Panc1 (cell line): Measurements from ENCODE around the gene GSTO2. TPM values are rescaled to one million over a fixed set of nuclear protein-coding genes. Genes with fewer than 3 reads are reported as not detected.

ENCODE experiments used
- ATAC-seq: fragments of 200-7000 bp; cut with Tn5 transposase; 2 replicates; pipeline ENCODE4 v1.9.1; 2020; ENCODE audit warnings: mild to moderate bottlenecking, moderate library complexity
- BruUV-seq: library from RNA; stranded (reverse); fragments of 400-500 nt; replicated peaks from 2 replicates; lab custom pipeline; 2021; lab: Mats Ljungman, UMichigan
- CTCF ChIA-PET: fragments of 300-600 bp; sonication (Branson Sonifier 250); formaldehyde crosslinking; loops from one replicate; lab custom pipeline; 2022; ENCODE audit warnings: antibody characterized with exemption; lab: Charles Lee
- POLR2A ChIA-PET: fragments of 300-600 bp; sonication (Branson Sonifier 250); formaldehyde crosslinking; loops from one replicate; lab custom pipeline; 2022; ENCODE audit warnings: antibody characterized with exemption; lab: Charles Lee
- DNase-seq: peaks from one replicate; pipeline ENCODE4 v3.0.0-alpha.2; 2010; ENCODE audit warnings: low read depth, low spot score
- H3K27ac ChIP-seq: 2 replicates; pipeline ENCODE4 v1.5.1; 2011; ENCODE audit warnings: mild to moderate bottlenecking, low read length, inconsistent platforms
- H3K27me3 ChIP-seq: fragments of 200-500 bp; sonication (Bioruptor generic); 2 replicates; pipeline ENCODE4 v1.6.0; 2014; ENCODE audit warnings: low read length, inconsistent platforms; ENCODE audit not compliant: control insufficient read depth, insufficient read depth
- H3K36me3 ChIP-seq: fragments of 200-500 bp; sonication (Bioruptor generic); 2 replicates; pipeline ENCODE4 v1.5.1; 2014; ENCODE audit warnings: inconsistent platforms, mild to moderate bottlenecking, low read length, moderate library complexity; ENCODE audit not compliant: control insufficient read depth, insufficient read depth
- H3K4me1 ChIP-seq: 2 replicates; pipeline ENCODE4 v1.5.1; 2011; ENCODE audit warnings: inconsistent platforms, mild to moderate bottlenecking, low read length, moderate library complexity; ENCODE audit not compliant: control insufficient read depth, insufficient read depth
- H3K4me3 ChIP-seq, 2 experiments: 2 replicates each; pipeline ENCODE4 v1.5.1; 2011 to 2012; ENCODE audit warnings: low read depth in 2 of 2, low read length in 2 of 2, mild to moderate bottlenecking in 2 of 2, inconsistent platforms in 1 of 2, moderate library complexity in 1 of 2
- H3K9me3 ChIP-seq: fragments of 200-500 bp; sonication (Bioruptor generic); 2 replicates; pipeline ENCODE4 v1.5.1; 2014; ENCODE audit warnings: low read depth, mild to moderate bottlenecking, inconsistent platforms, low read length, moderate library complexity; ENCODE audit not compliant: control insufficient read depth, insufficient read depth
- CTCF ChIP-seq: fragments of 450-650 bp; IDR thresholded peaks from 2 replicates; pipeline ENCODE4 v1.5.1; 2017; ENCODE audit warnings: mild to moderate bottlenecking
- POLR2AphosphoS5 ChIP-seq: IDR thresholded peaks from 2 replicates; pipeline ENCODE4 v1.6.1; 2012; ENCODE audit warnings: mild to moderate bottlenecking, low read depth, low read length, moderate library complexity
- SIN3A ChIP-seq: IDR thresholded peaks from 2 replicates; pipeline ENCODE4 v1.6.1; 2012; ENCODE audit warnings: low read depth, mild to moderate bottlenecking, low read length, moderate library complexity, borderline replicate concordance; ENCODE audit not compliant: insufficient read depth
- TCF7L2 ChIP-seq: IDR thresholded peaks from 2 replicates; pipeline ENCODE4 v1.6.1; 2011; ENCODE audit warnings: mild to moderate bottlenecking, low read depth, low read length, inconsistent platforms
- in situ Hi-C: cut with HindIII; loops from 2 replicates; pipeline ENCODE4 v1.10.0; 2016; ENCODE audit warnings: low sequenced_read_pairs, low pct_unique_long_range_greater_than_20kb
- intact Hi-C: fragments of 100-400 bp; cut with micrococcal nuclease; formaldehyde crosslinking; loops from one replicate; pipeline ENCODE4 v1.10.0; 2022; ENCODE audit not compliant: unreplicated experiment
- total RNA-seq: library from RNA; stranded (reverse); gene quantifications from one replicate; pipeline ENCODE4 v1.2.1, GENCODE V29; 2021; ENCODE audit not compliant: unreplicated experiment
- TF ChIP-seq, protein P1 (sequence below), 2 experiments: IDR thresholded peaks; 2 replicates each; pipeline ENCODE4 v1.6.1; 2011 to 2012; ENCODE audit warnings: low read depth in 2 of 2, control low read depth in 1 of 2, low read length in 1 of 2, mild to moderate bottlenecking in 1 of 2, moderate library complexity in 1 of 2; ENCODE audit not compliant: insufficient read depth in 1 of 2

The GSTO2 gene
- total RNA-seq, 1 experiment from 2014 or later = 28.5 TPM

- ATAC-seq = no peak
- in situ Hi-C loops (no loop called here), intact Hi-C loops (no loop called here)
- no peak for DNase-seq
- Histone ChIP-seq H3K9me3 (no peaks in the 10 kb centered on the region), H3K36me3 (no peaks in the 10 kb centered on the region), H3K27ac (peak overlapping the region; percentile 48; the same call in 1 of the 2 replicates), H3K4me1 (peaks cover 22% of the 10 kb centered on the region), H3K4me3 (no peak overlapping the region), H3K27me3 (no peaks in the 10 kb centered on the region)
- ChIA-PET CTCF (interaction anchor here (0.6 to 1.5 kb wide), 3 partner anchors 40 to 284 kb away, joined by 3 to 4 read pairs (median 4); no protein-coding TSS in a partner anchor), POLR2A (no interaction called here)
- no TSS peak for BruUV-seq
- TF ChIP-seq POLR2AphosphoS5 (no peak), CTCF (no peak), TCF7L2 (no peak), SIN3A (no peak)
- TF ChIP-seq, protein P1, sequence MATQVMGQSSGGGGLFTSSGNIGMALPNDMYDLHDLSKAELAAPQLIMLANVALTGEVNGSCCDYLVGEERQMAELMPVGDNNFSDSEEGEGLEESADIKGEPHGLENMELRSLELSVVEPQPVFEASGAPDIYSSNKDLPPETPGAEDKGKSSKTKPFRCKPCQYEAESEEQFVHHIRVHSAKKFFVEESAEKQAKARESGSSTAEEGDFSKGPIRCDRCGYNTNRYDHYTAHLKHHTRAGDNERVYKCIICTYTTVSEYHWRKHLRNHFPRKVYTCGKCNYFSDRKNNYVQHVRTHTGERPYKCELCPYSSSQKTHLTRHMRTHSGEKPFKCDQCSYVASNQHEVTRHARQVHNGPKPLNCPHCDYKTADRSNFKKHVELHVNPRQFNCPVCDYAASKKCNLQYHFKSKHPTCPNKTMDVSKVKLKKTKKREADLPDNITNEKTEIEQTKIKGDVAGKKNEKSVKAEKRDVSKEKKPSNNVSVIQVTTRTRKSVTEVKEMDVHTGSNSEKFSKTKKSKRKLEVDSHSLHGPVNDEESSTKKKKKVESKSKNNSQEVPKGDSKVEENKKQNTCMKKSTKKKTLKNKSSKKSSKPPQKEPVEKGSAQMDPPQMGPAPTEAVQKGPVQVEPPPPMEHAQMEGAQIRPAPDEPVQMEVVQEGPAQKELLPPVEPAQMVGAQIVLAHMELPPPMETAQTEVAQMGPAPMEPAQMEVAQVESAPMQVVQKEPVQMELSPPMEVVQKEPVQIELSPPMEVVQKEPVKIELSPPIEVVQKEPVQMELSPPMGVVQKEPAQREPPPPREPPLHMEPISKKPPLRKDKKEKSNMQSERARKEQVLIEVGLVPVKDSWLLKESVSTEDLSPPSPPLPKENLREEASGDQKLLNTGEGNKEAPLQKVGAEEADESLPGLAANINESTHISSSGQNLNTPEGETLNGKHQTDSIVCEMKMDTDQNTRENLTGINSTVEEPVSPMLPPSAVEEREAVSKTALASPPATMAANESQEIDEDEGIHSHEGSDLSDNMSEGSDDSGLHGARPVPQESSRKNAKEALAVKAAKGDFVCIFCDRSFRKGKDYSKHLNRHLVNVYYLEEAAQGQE (IDR thresholded peaks at IDR 0.05; ENCODE audit: insufficient read depth in 1 of 2, low read depth in 2 of 2, low read length in 1 of 2) = no peak
Observed at GRCh38 chr10:104345941-104346340, 77.0 kb downstream of the GSTO2 start.

DNA sequence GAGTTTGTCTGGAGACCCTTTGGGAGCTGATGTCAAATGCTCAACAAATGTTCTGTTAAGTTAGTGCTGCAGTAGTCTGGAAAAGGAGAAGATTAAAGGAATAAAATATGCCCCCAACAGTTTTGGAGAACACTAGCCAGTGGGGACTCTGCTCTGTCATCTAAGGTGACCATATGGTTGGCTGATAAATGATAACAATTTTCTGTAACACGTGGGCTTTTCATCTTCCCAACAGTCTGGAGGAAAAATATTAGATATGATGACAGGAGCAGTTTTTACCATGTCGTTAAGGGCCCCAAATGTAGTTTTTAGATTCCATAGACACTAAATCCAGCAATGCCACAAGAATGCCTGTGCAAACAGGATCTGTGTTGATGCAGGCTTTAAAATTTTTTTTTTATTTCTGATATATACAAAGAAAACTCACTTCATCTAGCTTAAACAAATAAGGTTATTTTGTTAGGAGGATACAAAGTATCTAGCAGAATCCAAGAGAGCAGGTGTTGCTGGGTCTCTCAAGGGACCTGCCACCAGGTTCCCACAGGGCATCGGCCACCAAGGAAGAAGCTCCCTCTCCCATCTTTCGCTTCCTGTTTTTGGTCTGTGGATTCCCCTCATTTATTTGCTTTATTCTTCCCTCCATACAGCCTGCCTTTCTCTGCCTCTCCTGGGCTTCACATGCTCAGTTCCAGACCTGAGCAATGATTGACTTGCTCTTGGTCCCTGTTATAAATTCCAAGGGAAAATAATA is 78.5 kb downstream of the GSTO2 start:
- no peak for ATAC-seq
- POLR2A ChIA-PET = interaction anchor here (0.6 kb wide), 1 partner anchor 18 kb away, joined by 3 read pairs; no protein-coding TSS in a partner anchor
- in situ Hi-C loops = no loop called here

More for the DNA sequence above, 78.5 kb downstream of the GSTO2 start:
- no TSS peak for BruUV-seq
- peaks cover 24% of the 10 kb centered on the region for H3K4me1 ChIP-seq
- H3K4me3 ChIP-seq = no peak overlapping the region
- CTCF ChIA-PET = no interaction called here
- H3K36me3 ChIP-seq = no peaks in the 10 kb centered on the region
- H3K27ac ChIP-seq = peak overlapping the region; percentile 35; the same call in 1 of the 2 replicates
- intact Hi-C loops = no loop called here
- H3K27me3 ChIP-seq = no peaks in the 10 kb centered on the region
- no peak for TF ChIP-seq SIN3A
- TF ChIP-seq CTCF = no peak
- H3K9me3 ChIP-seq = no peaks in the 10 kb centered on the region
- DNase-seq = no peak
